Measurements from ENCODE around the gene C19orf25. TPM values are rescaled to one million over a fixed set of nuclear protein-coding genes. Genes with fewer than 3 reads are reported as not detected.

The C19orf25 gene
- 33.4 TPM for total RNA-seq
- polyA plus RNA-seq: 10 to 100 TPM; 42.2 to 64.0 (median 54.0) TPM

DNA sequence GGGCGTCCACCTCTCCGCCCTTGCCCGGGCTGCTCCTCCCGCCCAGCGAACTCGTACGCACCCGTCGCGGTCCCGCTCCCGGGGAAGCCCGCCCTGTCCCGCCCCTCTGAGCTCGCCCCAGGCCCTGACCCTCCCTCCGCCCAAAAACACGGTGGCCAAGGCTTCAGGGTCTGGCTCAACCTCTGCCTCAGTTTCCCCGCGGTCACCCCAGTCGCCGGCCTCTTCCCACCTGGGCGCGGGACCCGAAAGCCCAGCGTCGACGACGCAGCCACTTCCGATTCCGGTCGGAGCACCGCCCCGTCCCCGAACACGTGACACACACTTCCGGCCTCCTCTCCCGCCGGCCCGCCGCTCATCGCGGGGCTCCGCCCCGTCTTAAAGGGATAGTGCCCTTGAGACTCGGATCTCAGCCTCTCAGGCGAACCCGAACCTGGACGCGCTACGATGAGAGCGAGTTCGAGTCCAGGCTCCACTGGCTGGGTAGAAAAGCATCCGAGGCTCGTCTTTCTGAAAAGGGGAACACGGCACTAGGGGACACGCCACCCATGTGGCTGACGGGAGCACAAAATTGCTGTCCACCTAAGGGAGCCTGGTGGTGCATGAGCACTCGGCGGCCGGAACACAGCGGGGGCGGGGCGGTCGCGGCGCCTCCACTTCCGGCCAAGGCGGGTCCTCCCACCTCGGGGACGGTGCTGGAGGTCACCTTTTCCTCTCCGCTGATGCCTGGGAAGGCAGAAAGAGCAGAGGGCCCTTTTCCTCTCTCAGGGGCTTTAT lies at the start of gene C19orf25:
TSS of gene C19orf25 (minus strand) at position 282 of the 774 bp plus-strand sequence. CDS start 312 bp downstream, outside the sequence.
- no peaks in the 10 kb centered on the region for H3K9me3 Mint-ChIP-seq
- peaks cover 4 to 30% (median 11%) of the 10 kb centered on the region in 4 donors for H3K4me1 Mint-ChIP-seq
- no peaks in the 10 kb centered on the region for H3K9me3 ChIP-seq (ENCODE audit: control insufficient read depth in 2 of 2, low read length in 2 of 2)
- H3K36me3 ChIP-seq (ENCODE audit: control insufficient read depth, insufficient read depth, low read length): peaks cover 5% of the 10 kb centered on the region
- H3K27ac ChIP-seq (ENCODE audit: insufficient read depth, low read length, poor library complexity, severe bottlenecking): peak within 1 kb of the TSS; percentile 86
- ATAC-seq (ENCODE audit: low read depth in 2 of 2) (peak; percentile 96 to 97), DNase-seq (peak; percentile 85 to 95 (median 89))
- no peaks in the 10 kb centered on the region for H3K27me3 ChIP-seq (ENCODE audit: control insufficient read depth, insufficient read depth, low read length)
- peak within 1 kb of the TSS; percentile 64 for H3K4me3 ChIP-seq (ENCODE audit: low read depth, low read length)
- peaks cover 20% of the 10 kb centered on the region for H3K4me1 ChIP-seq (ENCODE audit: control insufficient read depth, insufficient read depth, low read length, poor library complexity, severe bottlenecking)
- no peaks in the 10 kb centered on the region for H3K36me3 Mint-ChIP-seq
- H3K27ac Mint-ChIP-seq: peak within 1 kb of the TSS; percentile 83 to 99 (median 96)
- H3K4me3 Mint-ChIP-seq: peak within 1 kb of the TSS; percentile 95 to 99 (median 98)
- peaks cover 13% of the 10 kb centered on the region for H3K27me3 Mint-ChIP-seq

DNA sequence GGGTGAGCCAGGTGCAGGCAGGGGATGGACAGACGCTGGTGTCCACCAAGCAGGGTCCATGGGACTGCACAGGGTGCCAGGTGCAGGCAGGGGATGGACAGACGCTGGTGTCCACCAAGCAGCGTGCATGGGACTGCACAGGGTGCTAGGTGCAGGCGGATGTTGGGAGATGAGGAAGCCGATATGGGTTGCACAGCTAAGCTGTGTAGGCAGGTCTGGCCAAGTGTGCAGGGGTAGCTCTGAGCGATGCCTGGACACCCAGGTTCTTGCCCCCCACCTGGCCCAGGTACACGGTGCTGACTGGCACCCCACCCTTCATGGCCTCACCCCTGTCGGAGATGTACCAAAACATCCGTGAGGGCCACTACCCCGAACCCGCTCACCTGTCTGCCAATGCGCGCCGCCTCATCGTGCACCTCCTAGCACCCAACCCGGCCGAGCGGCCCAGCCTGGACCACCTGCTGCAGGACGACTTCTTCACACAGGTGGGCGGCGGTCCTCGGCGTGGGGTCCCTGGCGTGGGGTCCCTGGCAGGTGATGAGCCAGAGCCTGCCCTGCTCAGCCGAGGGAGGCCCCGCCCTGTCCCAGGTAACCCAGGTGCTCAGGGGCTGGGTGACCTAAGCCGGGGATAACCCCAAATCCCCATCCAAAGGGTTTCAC lies 48.8 kb upstream of the C19orf25 start:
- H3K4me3 ChIP-seq (ENCODE audit: low read depth, low read length): no peak overlapping the region
- Mint-ChIP-seq H3K4me3 (no peak overlapping the region), H3K27ac (no peak overlapping the region), H3K36me3 (no peaks in the 10 kb centered on the region), H3K27me3 (peaks cover 32% of the 10 kb centered on the region), H3K4me1 (peaks cover 0 to 12% (median 3%) of the 10 kb centered on the region in 4 donors), H3K9me3 (peaks cover 0 to 3% (median 0%) of the 10 kb centered on the region in 7 donors)
- H3K36me3 ChIP-seq (ENCODE audit: control insufficient read depth, insufficient read depth, low read length): no peaks in the 10 kb centered on the region
- H3K27me3 ChIP-seq (ENCODE audit: control insufficient read depth, insufficient read depth, low read length): peaks cover 6% of the 10 kb centered on the region
- DNase-seq: no peak
- no peak for ATAC-seq (ENCODE audit: low read depth in 2 of 2)
- no peaks in the 10 kb centered on the region for H3K9me3 ChIP-seq (ENCODE audit: control insufficient read depth in 2 of 2, low read length in 2 of 2)
- no peaks in the 10 kb centered on the region for H3K4me1 ChIP-seq (ENCODE audit: control insufficient read depth, insufficient read depth, low read length, poor library complexity, severe bottlenecking)
- no peak overlapping the region for H3K27ac ChIP-seq (ENCODE audit: insufficient read depth, low read length, poor library complexity, severe bottlenecking)

DNA sequence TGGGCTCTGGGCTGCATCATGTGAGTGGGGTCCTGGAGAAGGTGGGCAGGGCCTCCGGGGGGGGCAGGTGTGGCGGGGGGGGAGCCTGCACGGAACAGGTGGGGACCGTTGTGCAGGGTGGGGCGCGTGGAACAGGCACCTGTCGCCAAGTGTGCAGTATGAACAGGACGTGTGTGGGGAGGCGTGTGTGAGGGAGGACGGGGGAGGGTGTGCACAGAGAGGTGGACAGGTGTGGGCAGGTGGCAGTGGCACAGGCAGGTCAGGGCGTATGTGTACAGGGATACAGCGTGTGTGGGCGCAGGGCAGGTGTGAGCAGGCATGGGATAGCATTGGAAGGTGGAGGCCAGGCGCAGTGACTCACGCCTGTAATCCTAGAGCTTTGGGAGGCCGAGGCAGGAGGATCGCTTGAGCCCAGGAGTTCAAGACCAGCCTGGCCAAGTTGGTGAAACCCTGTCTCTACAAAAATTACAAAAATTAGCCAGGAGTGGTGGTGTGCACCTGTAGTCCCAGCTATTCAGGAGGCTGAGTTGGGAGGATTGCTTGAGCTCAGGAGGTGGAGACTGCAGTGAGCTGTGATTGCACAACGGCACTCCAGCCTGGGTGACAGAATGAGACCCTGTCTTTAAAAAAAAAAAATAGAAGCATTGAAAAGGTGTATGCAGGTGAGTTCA lies 48.1 kb upstream of the C19orf25 start:
- Histone ChIP-seq H3K4me1 (ENCODE audit: control insufficient read depth, insufficient read depth, low read length, poor library complexity, severe bottlenecking) (no peaks in the 10 kb centered on the region), H3K36me3 (ENCODE audit: control insufficient read depth, insufficient read depth, low read length) (no peaks in the 10 kb centered on the region), H3K27me3 (ENCODE audit: control insufficient read depth, insufficient read depth, low read length) (peaks cover 6% of the 10 kb centered on the region), H3K9me3 (ENCODE audit: control insufficient read depth in 2 of 2, low read length in 2 of 2) (no peaks in the 10 kb centered on the region), H3K27ac (ENCODE audit: insufficient read depth, low read length, poor library complexity, severe bottlenecking) (no peak overlapping the region), H3K4me3 (ENCODE audit: low read depth, low read length) (no peak overlapping the region)
- DNase-seq (no peak), ATAC-seq (ENCODE audit: low read depth in 2 of 2) (no peak)
- Mint-ChIP-seq H3K36me3 (no peaks in the 10 kb centered on the region), H3K4me3 (no peak overlapping the region), H3K27ac (no peak overlapping the region), H3K9me3 (peaks cover 0 to 3% (median 0%) of the 10 kb centered on the region in 7 donors), H3K27me3 (peaks cover 33% of the 10 kb centered on the region), H3K4me1 (peaks cover 0 to 12% (median 3%) of the 10 kb centered on the region in 4 donors)

GRCh38 chr19:1526066-1526778 lies 47.2 kb upstream of the C19orf25 start:
- Mint-ChIP-seq H3K4me3 (peak overlapping the region in 1 of 4 donors; percentile 52), H3K27ac (no peak overlapping the region), H3K4me1 (peaks cover 0 to 12% (median 3%) of the 10 kb centered on the region in 4 donors), H3K36me3 (no peaks in the 10 kb centered on the region), H3K27me3 (peaks cover 33% of the 10 kb centered on the region), H3K9me3 (peaks cover 0 to 3% (median 0%) of the 10 kb centered on the region in 7 donors)
- Histone ChIP-seq H3K4me3 (ENCODE audit: low read depth, low read length) (no peak overlapping the region), H3K36me3 (ENCODE audit: control insufficient read depth, insufficient read depth, low read length) (no peaks in the 10 kb centered on the region), H3K4me1 (ENCODE audit: control insufficient read depth, insufficient read depth, low read length, poor library complexity, severe bottlenecking) (no peaks in the 10 kb centered on the region), H3K9me3 (ENCODE audit: control insufficient read depth in 2 of 2, low read length in 2 of 2) (no peaks in the 10 kb centered on the region), H3K27ac (ENCODE audit: insufficient read depth, low read length, poor library complexity, severe bottlenecking) (no peak overlapping the region), H3K27me3 (ENCODE audit: control insufficient read depth, insufficient read depth, low read length) (peaks cover 6% of the 10 kb centered on the region)
- DNase-seq: no peak
- ATAC-seq (ENCODE audit: low read depth in 2 of 2): no peak

GRCh38 chr19:1525343-1525742 lies 46.3 kb upstream of the C19orf25 start:
- no peaks in the 10 kb centered on the region for H3K9me3 ChIP-seq (ENCODE audit: control insufficient read depth in 2 of 2, low read length in 2 of 2)
- Mint-ChIP-seq H3K27ac (no peak overlapping the region), H3K36me3 (no peaks in the 10 kb centered on the region), H3K9me3 (peaks cover 0 to 3% (median 0%) of the 10 kb centered on the region in 7 donors), H3K27me3 (peaks cover 38% of the 10 kb centered on the region), H3K4me1 (peaks cover 0 to 12% (median 3%) of the 10 kb centered on the region in 4 donors), H3K4me3 (no peak overlapping the region)
- no peak for ATAC-seq (ENCODE audit: low read depth in 2 of 2)
- no peaks in the 10 kb centered on the region for H3K4me1 ChIP-seq (ENCODE audit: control insufficient read depth, insufficient read depth, low read length, poor library complexity, severe bottlenecking)
- H3K4me3 ChIP-seq (ENCODE audit: low read depth, low read length): no peak overlapping the region
- peaks cover 6% of the 10 kb centered on the region for H3K27me3 ChIP-seq (ENCODE audit: control insufficient read depth, insufficient read depth, low read length)
- no peak for DNase-seq
- H3K36me3 ChIP-seq (ENCODE audit: control insufficient read depth, insufficient read depth, low read length): no peaks in the 10 kb centered on the region
- H3K27ac ChIP-seq (ENCODE audit: insufficient read depth, low read length, poor library complexity, severe bottlenecking): no peak overlapping the region

GRCh38 chr19:1524972-1525325 lies 45.9 kb upstream of the C19orf25 start:
- DNase-seq: no peak
- Mint-ChIP-seq H3K4me1 (peaks cover 0 to 12% (median 3%) of the 10 kb centered on the region in 4 donors), H3K36me3 (no peaks in the 10 kb centered on the region), H3K4me3 (no peak overlapping the region), H3K27me3 (peaks cover 34% of the 10 kb centered on the region), H3K27ac (no peak overlapping the region), H3K9me3 (peaks cover 0 to 3% (median 0%) of the 10 kb centered on the region in 7 donors)
- no peak for ATAC-seq (ENCODE audit: low read depth in 2 of 2)
- Histone ChIP-seq H3K9me3 (ENCODE audit: control insufficient read depth in 2 of 2, low read length in 2 of 2) (no peaks in the 10 kb centered on the region), H3K36me3 (ENCODE audit: control insufficient read depth, insufficient read depth, low read length) (no peaks in the 10 kb centered on the region), H3K27me3 (ENCODE audit: control insufficient read depth, insufficient read depth, low read length) (peaks cover 6% of the 10 kb centered on the region), H3K4me3 (ENCODE audit: low read depth, low read length) (no peak overlapping the region), H3K4me1 (ENCODE audit: control insufficient read depth, insufficient read depth, low read length, poor library complexity, severe bottlenecking) (no peaks in the 10 kb centered on the region), H3K27ac (ENCODE audit: insufficient read depth, low read length, poor library complexity, severe bottlenecking) (no peak overlapping the region)

DNA sequence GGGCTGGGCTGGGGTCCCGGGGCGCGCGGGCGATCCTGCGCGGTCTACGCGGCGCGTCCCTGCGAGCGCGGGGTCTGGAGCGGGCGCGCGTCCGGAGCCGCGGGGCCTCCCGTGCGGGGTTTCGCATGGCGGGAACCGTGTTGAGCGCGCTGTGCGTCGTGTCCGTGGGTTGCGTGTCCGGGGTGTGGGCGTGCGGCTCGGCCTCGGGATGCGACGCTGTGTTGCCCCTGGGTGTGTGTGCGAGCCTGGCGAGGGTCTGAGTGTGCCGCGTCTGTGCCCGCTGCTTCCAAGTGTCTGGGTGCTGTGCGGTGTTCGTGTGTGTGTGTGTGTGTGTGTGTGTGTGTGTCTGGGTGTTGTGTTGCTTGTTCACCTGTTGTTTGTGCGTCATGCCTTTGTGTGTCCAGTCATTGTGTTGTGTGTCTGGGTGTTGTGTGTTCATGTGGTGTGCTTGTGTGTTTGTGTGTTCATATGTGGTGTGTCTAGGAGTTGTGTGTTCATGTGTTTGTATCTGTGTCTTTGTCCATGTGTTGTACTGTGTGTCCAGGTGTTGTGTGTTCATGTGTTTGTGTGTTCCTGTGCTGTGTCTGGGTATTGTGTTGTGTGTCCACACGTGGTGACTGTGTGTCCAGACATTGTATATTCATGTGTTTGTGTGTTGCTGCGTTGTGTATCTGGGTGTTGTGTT lies 45.4 kb upstream of the C19orf25 start:
- Histone ChIP-seq H3K27me3 (ENCODE audit: control insufficient read depth, insufficient read depth, low read length) (peaks cover 6% of the 10 kb centered on the region), H3K36me3 (ENCODE audit: control insufficient read depth, insufficient read depth, low read length) (no peaks in the 10 kb centered on the region), H3K4me3 (ENCODE audit: low read depth, low read length) (no peak overlapping the region), H3K27ac (ENCODE audit: insufficient read depth, low read length, poor library complexity, severe bottlenecking) (no peak overlapping the region), H3K9me3 (ENCODE audit: control insufficient read depth in 2 of 2, low read length in 2 of 2) (no peaks in the 10 kb centered on the region), H3K4me1 (ENCODE audit: control insufficient read depth, insufficient read depth, low read length, poor library complexity, severe bottlenecking) (no peaks in the 10 kb centered on the region)
- no peak for DNase-seq
- peaks cover 31% of the 10 kb centered on the region for H3K27me3 Mint-ChIP-seq
- peaks cover 0 to 12% (median 3%) of the 10 kb centered on the region in 4 donors for H3K4me1 Mint-ChIP-seq
- peak overlapping the region in 1 of 4 donors; percentile 44 for H3K4me3 Mint-ChIP-seq
- no peak for ATAC-seq (ENCODE audit: low read depth in 2 of 2)
- H3K36me3 Mint-ChIP-seq: no peaks in the 10 kb centered on the region
- H3K27ac Mint-ChIP-seq: no peak overlapping the region
- H3K9me3 Mint-ChIP-seq: peaks cover 0 to 3% (median 0%) of the 10 kb centered on the region in 7 donors
